Ovary (tissue), 9 donors: ENCODE results near the gene CHD6. TPM values are rescaled to one million over a fixed set of nuclear protein-coding genes. Genes with fewer than 3 reads are reported as not detected.

ENCODE experiments used
- DNase-seq, 5 donors: peaks; one replicate each; pipeline ENCODE4 v3.0.0-alpha.2; 2019 to 2020
- H3K27ac ChIP-seq, 2 donors: fragments of 200-600 bp; one replicate each; pipeline versions ENCODE4 v1.5.1 to v1.8.0; 2019 to 2022
- H3K27me3 ChIP-seq: fragments of 200-600 bp; one replicate; pipeline ENCODE4 v1.8.0; 2022
- H3K36me3 ChIP-seq: fragments of 200-600 bp; sonication (generic); one replicate; pipeline ENCODE4 v1.5.1; 2019
- H3K4me1 ChIP-seq: one replicate; pipeline ENCODE4 v1.8.1; 2013; ENCODE audit warnings: mild to moderate bottlenecking, moderate library complexity; ENCODE audit not compliant: insufficient read depth
- H3K4me3 ChIP-seq: fragments of 200-600 bp; sonication (generic); one replicate; pipeline ENCODE4 v1.5.1; 2017
- H3K9me3 ChIP-seq, 2 donors: fragments of 200-600 bp in 1 of 2; sonication (generic) in 1 of 2; one replicate each; pipeline versions ENCODE4 v1.5.1 to v1.8.1; 2013 to 2019; ENCODE audit warnings: mild to moderate bottlenecking in 1 of 2, moderate library complexity in 1 of 2
- EP300 ChIP-seq: sonication (generic); formaldehyde crosslinking; IDR thresholded peaks from one replicate; pipeline ENCODE4 v1.6.1; 2017; ENCODE audit warnings: antibody characterized with exemption
- POLR2A ChIP-seq: fragments of 450-650 bp; IDR thresholded peaks from one replicate; pipeline ENCODE4 v1.6.1; 2017; ENCODE audit warnings: antibody characterized with exemption, mild to moderate bottlenecking, moderate library complexity
- WGBS, 3 donors: extraction: QIAGEN DNeasy Blood & Tissue Kit in 1 of 3; methylation state at CpG; one replicate each; pipeline versions ENCODE4 v1.1.5 to v1.1.7; 2013 to 2017; 5-methylcytosine and 5-hydroxymethylcytosine counted together
- intact Hi-C, 4 donors: fragments of 100-400 bp; cut with DNase I; formaldehyde crosslinking; loops; one replicate each; pipeline versions ENCODE4 v1.11.0 to v1.15.1; 2022 to 2023
- polyA plus RNA-seq, 2 donors: library from polyadenylated mRNA; stranded (reverse); fragments of 200-250 nt in 1 of 2; fragments of 350-450 nt in 1 of 2; fragmentation: Illumina TruSeq in 1 of 2; extraction: RNeasy Lipid Tissue Mini Kit (QIAGEN cat#74804) in 1 of 2; gene quantifications; one replicate each; pipeline ENCODE4 v1.2.3, GENCODE V29; 2013 to 2014
- total RNA-seq, 7 donors: library from RNA; depleted of rRNA in 2 of 7; stranded (reverse); fragments of >200 nt in 2 of 7; fragmentation: NEBNext Ultra II Directional in 3 of 7; extraction: Animal tissue kit (Norgen Biotek cat#: 25700) in 3 of 7; gene quantifications; one replicate each; pipeline versions ENCODE4 v1.1.0 to v1.2.4, GENCODE V29; 2016 to 2023
- TF ChIP-seq, protein P1 (sequence below), 3 donors: fragments of 450-650 bp in 2 of 3; fragments of 200-600 bp in 1 of 3; IDR thresholded peaks; one replicate each; pipeline versions ENCODE4 v1.5.1 to v1.8.0; 2016 to 2022; ENCODE audit warnings: antibody characterized with exemption in 3 of 3, mild to moderate bottlenecking in 1 of 3
- donor health status: DM: no; HTN: no; CAD: no; lungs with moderate emphysema.
- donor health status: DM: no; HTN: no; CAD: no.
- donor health status: Bipolar disorder and iron deficiency.
- donor health status: DM: yes; HTN: yes; CAD: no.
- donor health status: DM: no; HTN: no; CAD: no.
- donor health status: DM: yes; HTN: yes; CAD: no.

Gene CHD6
- total and polyA plus RNA-seq, 9 donors, result 12.1 to 82.4 (median 52.7) TPM

DNA sequence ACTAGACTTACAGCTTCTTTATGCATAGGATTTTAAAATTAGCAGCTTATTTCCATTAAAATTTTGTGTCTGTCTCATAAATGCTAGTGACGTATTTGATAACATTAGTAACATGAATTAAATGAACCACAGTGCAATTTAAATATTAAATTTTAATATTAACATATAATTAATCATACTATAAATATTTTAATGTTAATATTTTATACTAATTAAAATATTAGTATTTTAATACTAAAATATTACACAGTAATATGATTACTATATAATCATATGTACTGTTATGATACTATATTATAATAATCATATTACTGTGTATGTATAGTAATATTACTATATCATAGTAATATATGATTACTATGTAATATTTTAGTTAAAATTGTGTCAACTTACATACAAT, 73.7 kb downstream of the CHD6 start:
- Histone ChIP-seq H3K27me3 (no peaks in the 10 kb centered on the region), H3K36me3 (no peaks in the 10 kb centered on the region), H3K4me3 (no peak overlapping the region), H3K27ac (no peak overlapping the region), H3K9me3 (no peaks in the 10 kb centered on the region), H3K4me1 (no peaks in the 10 kb centered on the region)
- TF ChIP-seq EP300, result no peak
- TF ChIP-seq, protein P1, sequence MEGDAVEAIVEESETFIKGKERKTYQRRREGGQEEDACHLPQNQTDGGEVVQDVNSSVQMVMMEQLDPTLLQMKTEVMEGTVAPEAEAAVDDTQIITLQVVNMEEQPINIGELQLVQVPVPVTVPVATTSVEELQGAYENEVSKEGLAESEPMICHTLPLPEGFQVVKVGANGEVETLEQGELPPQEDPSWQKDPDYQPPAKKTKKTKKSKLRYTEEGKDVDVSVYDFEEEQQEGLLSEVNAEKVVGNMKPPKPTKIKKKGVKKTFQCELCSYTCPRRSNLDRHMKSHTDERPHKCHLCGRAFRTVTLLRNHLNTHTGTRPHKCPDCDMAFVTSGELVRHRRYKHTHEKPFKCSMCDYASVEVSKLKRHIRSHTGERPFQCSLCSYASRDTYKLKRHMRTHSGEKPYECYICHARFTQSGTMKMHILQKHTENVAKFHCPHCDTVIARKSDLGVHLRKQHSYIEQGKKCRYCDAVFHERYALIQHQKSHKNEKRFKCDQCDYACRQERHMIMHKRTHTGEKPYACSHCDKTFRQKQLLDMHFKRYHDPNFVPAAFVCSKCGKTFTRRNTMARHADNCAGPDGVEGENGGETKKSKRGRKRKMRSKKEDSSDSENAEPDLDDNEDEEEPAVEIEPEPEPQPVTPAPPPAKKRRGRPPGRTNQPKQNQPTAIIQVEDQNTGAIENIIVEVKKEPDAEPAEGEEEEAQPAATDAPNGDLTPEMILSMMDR (IDR thresholded peaks at IDR 0.05), result no peak
- no peak for TF ChIP-seq POLR2A
- DNase-seq, result no peak
- WGBS, 3 donors, result 94 to 97% (median 95%) methylated on average over 1 of the region's 1 CpG
- intact Hi-C loops, result no loop called here

DNA sequence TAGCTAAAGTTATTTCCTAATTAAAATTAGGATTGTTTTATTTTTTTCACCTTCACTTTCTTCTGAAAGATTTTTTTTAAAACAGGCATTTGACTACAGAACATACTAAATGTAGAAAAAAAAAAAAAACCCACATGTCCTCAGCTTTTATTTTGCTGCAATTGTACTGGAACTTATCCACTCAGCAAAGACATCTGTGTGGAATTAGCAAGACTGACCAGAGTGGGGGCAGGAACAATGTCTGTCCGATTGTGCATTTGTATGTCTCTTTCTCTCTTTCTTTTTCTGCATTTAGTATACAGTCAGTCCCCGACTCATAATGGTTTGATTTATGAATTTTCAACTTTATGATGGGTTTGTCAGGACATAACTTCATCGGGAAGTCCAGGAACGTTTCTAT, 77.3 kb downstream of the CHD6 start:
- no peak for TF ChIP-seq EP300
- TF ChIP-seq, protein P1 (IDR thresholded peaks at IDR 0.05), result no peak
- no peak for TF ChIP-seq POLR2A
- WGBS, 3 donors, result 37 to 48% (median 48%) methylated on average over 4 of the region's 4 CpGs
- H3K27ac ChIP-seq, result no peak overlapping the region
- no peak for DNase-seq
- no peaks in the 10 kb centered on the region for H3K27me3 ChIP-seq
- H3K9me3 ChIP-seq, result no peaks in the 10 kb centered on the region
- no peak overlapping the region for H3K4me3 ChIP-seq
- intact Hi-C loops, result no loop called here
- H3K36me3 ChIP-seq, result no peaks in the 10 kb centered on the region
- no peaks in the 10 kb centered on the region for H3K4me1 ChIP-seq

GRCh38 chr20:41540459-41540858, 77.7 kb downstream of the CHD6 start:
- Histone ChIP-seq H3K36me3 (no peaks in the 10 kb centered on the region), H3K27ac (no peak overlapping the region), H3K4me3 (no peak overlapping the region), H3K9me3 (no peaks in the 10 kb centered on the region), H3K27me3 (no peaks in the 10 kb centered on the region), H3K4me1 (no peaks in the 10 kb centered on the region)
- TF ChIP-seq, protein P1 (IDR thresholded peaks at IDR 0.05), result no peak
- TF ChIP-seq POLR2A (no peak), EP300 (no peak)
- intact Hi-C loops, result no loop called here
- DNase-seq, result no peak
- WGBS, 3 donors, result 57 to 68% (median 67%) methylated on average over 3 of the region's 3 CpGs

DNA sequence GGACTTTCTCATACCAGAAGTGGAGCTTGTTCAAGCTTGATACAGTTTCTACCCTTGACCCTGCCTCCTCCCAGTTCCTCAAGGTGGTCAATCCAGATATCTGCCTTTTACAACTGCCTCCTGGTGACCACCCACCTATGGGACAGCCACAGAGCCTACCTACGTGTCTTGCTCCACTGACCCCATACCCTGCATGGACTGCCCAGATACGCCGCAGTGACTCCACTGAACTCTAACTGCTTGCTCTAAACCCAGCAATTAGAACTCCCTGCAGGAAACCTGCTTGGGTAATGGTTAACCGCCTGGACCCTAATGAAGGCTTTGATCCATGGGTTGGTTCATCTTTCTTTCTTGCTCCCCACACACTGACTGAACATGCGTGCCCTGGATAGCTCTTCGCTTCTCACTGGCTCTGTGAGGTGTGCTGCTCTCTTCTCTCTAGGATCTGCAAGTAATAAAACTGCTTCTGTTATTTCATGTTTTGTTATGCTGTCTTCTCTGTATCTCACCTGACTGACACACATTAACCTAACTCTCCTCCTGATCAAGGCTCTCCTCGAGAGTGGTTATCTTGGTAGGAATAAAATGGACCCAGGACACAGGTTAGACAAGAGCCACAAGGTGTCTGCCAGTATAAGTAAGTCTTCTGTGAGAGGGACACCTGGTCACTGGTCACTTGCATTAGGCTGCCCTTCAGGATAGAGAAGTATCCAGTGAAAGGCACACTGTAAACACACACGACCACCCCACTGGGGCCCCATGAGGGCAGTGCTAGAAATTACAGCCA, 79.2 kb downstream of the CHD6 start:
- Histone ChIP-seq H3K36me3 (no peaks in the 10 kb centered on the region), H3K27ac (no peak overlapping the region), H3K27me3 (no peaks in the 10 kb centered on the region), H3K4me1 (no peaks in the 10 kb centered on the region), H3K9me3 (no peaks in the 10 kb centered on the region), H3K4me3 (no peak overlapping the region)
- 90 to 93% (median 91%) methylated on average over 8 of the region's 8 CpGs for WGBS, 3 donors
- TF ChIP-seq, protein P1 (IDR thresholded peaks at IDR 0.05), result no peak
- TF ChIP-seq POLR2A (no peak), EP300 (no peak)
- intact Hi-C loops, result no loop called here
- DNase-seq, result no peak
